ENCODE measurements around the gene CCDC137. TPM values are rescaled to one million over a fixed set of nuclear protein-coding genes. Genes with fewer than 3 reads are reported as not detected.

Gene CCDC137
- total and polyA plus RNA-seq, 12 donors, result 7.5 to 46.0 (median 15.3) TPM

DNA sequence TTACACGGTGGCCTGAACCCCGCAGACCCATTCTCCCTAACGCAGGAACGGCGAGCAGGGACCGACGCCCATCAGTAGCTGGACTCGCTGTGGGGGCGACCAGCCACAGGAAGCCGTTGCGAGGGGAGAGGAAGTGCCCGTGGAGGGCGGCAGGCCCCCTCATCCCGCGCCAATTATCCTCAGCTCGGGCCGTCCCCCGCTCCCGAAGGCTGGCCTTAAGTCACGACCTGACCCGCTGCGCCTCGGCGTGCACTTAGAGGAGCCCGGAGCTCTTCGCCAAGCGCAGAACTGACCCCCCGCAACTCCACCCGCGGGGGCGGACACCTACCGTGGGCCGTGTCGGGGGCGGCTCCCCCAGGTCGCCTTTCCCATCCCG, 16.7 kb downstream of the CCDC137 start:
- Histone ChIP-seq H3K9me3 (replicated peaks in 1 of 3) (no peaks in the 10 kb centered on the region), H3K4me1 (replicated peaks in 1 of 2) (peaks cover 18 to 29% of the 10 kb centered on the region in 2 donors), H3K27ac (peak overlapping the region in 4 of 5 donors; percentile 70 to 95 (median 78)), H3K4me3 (peak overlapping the region; percentile 22 to 94 (median 74)), H3K36me3 (replicated peaks in 1 of 2) (peaks cover 0 to 27% of the 10 kb centered on the region in 2 donors), H3K27me3 (no peaks in the 10 kb centered on the region)
- TF ChIP-seq, protein P1, sequence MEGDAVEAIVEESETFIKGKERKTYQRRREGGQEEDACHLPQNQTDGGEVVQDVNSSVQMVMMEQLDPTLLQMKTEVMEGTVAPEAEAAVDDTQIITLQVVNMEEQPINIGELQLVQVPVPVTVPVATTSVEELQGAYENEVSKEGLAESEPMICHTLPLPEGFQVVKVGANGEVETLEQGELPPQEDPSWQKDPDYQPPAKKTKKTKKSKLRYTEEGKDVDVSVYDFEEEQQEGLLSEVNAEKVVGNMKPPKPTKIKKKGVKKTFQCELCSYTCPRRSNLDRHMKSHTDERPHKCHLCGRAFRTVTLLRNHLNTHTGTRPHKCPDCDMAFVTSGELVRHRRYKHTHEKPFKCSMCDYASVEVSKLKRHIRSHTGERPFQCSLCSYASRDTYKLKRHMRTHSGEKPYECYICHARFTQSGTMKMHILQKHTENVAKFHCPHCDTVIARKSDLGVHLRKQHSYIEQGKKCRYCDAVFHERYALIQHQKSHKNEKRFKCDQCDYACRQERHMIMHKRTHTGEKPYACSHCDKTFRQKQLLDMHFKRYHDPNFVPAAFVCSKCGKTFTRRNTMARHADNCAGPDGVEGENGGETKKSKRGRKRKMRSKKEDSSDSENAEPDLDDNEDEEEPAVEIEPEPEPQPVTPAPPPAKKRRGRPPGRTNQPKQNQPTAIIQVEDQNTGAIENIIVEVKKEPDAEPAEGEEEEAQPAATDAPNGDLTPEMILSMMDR (IDR thresholded peaks at IDR 0.05), result no peak
- no peak for TF ChIP-seq POLR2A (IDR thresholded peaks at IDR 0.05)
- no peak for DNase-seq
- intact Hi-C loops (cut with DNase I), result no loop called here
- WGBS, 4 donors, result 0 to 1% (median 0%) methylated on average over 5 to 37 of the region's 37 CpGs; no CpG with 5 or more reads in 1 of the 4 donors

DNA sequence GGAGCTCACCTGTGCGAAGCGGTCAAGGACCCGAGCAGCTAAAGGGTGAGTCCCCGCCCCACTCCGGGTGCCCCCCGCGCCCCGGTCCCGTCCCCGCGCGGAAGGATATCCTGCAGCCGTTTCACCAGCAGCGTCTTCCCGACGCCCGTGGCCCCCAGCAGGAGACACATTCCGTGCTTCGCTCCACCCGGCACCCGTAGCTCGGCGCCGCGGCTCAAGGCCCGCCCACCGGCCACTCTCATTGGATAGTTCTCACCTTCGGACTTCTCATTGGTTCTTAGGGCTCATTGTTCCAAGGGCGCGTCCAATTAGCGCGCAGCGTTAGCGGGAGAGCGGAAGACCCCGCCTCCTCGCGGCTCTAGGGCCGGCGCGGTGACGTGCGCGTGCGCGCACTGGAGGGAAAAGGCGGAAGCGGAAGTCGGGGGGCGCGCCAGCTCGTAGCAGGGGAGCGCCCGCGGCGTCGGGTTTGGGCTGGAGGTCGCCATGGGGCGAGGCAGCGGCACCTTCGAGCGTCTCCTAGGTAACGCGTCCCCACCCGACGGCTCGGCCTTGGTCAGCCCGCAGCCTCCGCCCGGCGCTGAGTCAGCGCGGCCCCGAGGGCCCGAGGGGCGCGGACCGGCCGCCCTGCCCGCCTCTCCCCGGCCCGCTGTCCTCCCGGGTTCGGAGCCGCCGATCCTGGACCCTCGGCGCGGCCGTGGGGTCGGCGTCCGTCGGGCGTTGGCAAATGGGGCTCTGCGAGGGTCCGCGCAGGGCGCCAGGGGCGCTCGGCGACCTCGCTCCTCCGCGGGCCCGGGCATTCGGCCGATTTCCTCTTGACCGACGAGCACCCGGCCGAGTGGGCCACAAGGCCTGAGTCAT, 17.3 kb downstream of the CCDC137 start, which contains the start of the genes ARL16 and HGS:
ARL16 (minus strand) TSS at position 214 of the 858 bp plus-strand sequence; CDS start at position 170, 44 bp downstream.
HGS (plus strand) TSS at position 428 of the 858 bp plus-strand sequence; CDS start at position 484, 56 bp downstream.
- intact Hi-C loops (cut with DNase I), result no loop called here

DNA sequence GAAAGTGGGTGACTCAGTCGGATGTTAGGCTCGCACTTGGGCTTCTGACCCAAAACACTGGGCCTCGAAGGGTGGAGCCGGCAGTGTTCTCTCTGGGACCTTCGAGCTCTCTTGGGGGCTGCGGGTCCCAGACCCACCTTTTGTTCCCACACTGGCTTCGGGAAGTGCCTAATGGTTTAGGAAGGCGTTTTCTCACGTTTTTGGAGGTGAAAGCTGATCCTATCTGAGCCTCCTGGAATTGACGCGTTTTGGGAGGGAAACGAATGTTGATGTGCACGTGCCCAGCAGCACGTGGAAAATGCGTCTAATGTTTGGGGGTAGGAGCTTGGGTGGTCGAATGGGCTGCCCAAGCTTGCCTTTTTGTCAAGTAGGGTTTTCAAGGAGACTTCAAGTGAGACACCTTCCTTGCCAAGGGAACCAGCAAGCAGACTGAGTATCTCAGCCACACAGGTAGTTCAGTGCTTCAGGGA, 17.9 kb downstream of the CCDC137 start:
- peak in 4 of 7 donors; percentile 72 to 81 (median 78) for DNase-seq
- Histone ChIP-seq H3K9me3 (replicated peaks in 1 of 3) (no peaks in the 10 kb centered on the region), H3K4me3 (peak overlapping the region; percentile 62 to 94 (median 76)), H3K27me3 (no peaks in the 10 kb centered on the region), H3K36me3 (replicated peaks in 1 of 2) (peaks cover 0 to 40% of the 10 kb centered on the region in 2 donors), H3K4me1 (replicated peaks in 1 of 2) (peaks cover 18 to 29% of the 10 kb centered on the region in 2 donors), H3K27ac (peak overlapping the region; percentile 72 to 95 (median 88))
- whole genome bisulfite sequencing, 4 donors, result 0 to 5% (median 2%) methylated on average over 8 to 16 of the region's 16 CpGs
- intact Hi-C loops (cut with DNase I), result no loop called here
- TF ChIP-seq, protein P1 (IDR thresholded peaks at IDR 0.05), result no peak
- TF ChIP-seq POLR2A (IDR thresholded peaks at IDR 0.05), result no peak

More for the DNA sequence above, 17.3 kb downstream of the CCDC137 start, which contains the start of the genes ARL16 and HGS:
- H3K36me3 ChIP-seq (replicated peaks in 1 of 2), result peaks cover 0 to 34% of the 10 kb centered on the region in 2 donors
- peaks cover 18 to 29% of the 10 kb centered on the region in 2 donors for H3K4me1 ChIP-seq (replicated peaks in 1 of 2)
- peak within 1 kb of the TSS; percentile 72 to 95 (median 88) for H3K27ac ChIP-seq
- TF ChIP-seq POLR2A (IDR thresholded peaks at IDR 0.05), result peak; percentile 52 to 65
- TF ChIP-seq, protein P1 (IDR thresholded peaks at IDR 0.05), result no peak
- peak; percentile 97 to 99 (median 98) for DNase-seq
- peak within 1 kb of the TSS; percentile 62 to 94 (median 76) for H3K4me3 ChIP-seq
- WGBS, 4 donors, result 0 to 1% (median 0%) methylated on average over 6 to 111 of the region's 112 CpGs; no CpG with 5 or more reads in 1 of the 4 donors
- no peaks in the 10 kb centered on the region for H3K27me3 ChIP-seq
- H3K9me3 ChIP-seq (replicated peaks in 1 of 3), result no peaks in the 10 kb centered on the region

DNA sequence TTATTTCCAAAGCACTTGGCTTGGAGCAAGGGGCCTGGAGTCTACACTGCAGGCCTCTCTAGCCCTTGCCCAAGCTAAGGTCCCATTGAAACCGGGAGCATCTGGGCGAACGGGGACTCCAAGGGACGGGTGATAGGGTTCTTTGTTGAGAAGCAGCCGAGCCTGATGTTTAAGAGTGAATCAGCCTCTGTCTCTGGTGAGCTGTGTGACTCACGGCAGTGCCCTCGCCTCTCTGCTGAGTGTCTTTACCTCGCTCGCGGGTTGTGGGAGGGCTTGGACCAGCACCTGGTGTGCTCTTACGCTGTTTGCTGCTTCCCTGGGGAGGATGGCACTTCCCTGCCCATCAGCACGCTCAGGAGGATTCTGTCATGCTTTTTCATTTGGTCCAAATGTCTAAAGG, 18.6 kb downstream of the CCDC137 start:
- TF ChIP-seq, protein P1 (IDR thresholded peaks at IDR 0.05), result no peak
- TF ChIP-seq POLR2A (IDR thresholded peaks at IDR 0.05), result peak in 1 of 2 donors; percentile 51
- Histone ChIP-seq H3K36me3 (replicated peaks in 1 of 2) (peaks cover 0 to 47% of the 10 kb centered on the region in 2 donors), H3K4me1 (replicated peaks in 1 of 2) (peaks cover 18 to 29% of the 10 kb centered on the region in 2 donors), H3K4me3 (peak overlapping the region in 2 of 4 donors; percentile 73 to 94), H3K27me3 (no peaks in the 10 kb centered on the region), H3K27ac (peak overlapping the region in 4 of 5 donors; percentile 81 to 95 (median 88)), H3K9me3 (replicated peaks in 1 of 3) (no peaks in the 10 kb centered on the region)
- peak in 5 of 7 donors; percentile 62 to 72 (median 69) for DNase-seq
- 40 to 50% (median 46%) methylated on average over 5 to 12 of the region's 12 CpGs for WGBS, 4 donors
- intact Hi-C loops (cut with DNase I), result no loop called here
